NT2/D1 (cell line): ENCODE results near the gene FTO.

Experiments used
- SUZ12 ChIP-seq: IDR thresholded peaks from 2 replicates; pipeline ENCODE4 v1.6.1; 2011; ENCODE audit not compliant: insufficient read length, insufficient read depth; ENCODE audit errors: extremely low read depth
- YY1 ChIP-seq: IDR thresholded peaks from 2 replicates; pipeline ENCODE4 v1.6.1; 2011; ENCODE audit not compliant: insufficient read length, insufficient read depth

- no peak for TF ChIP-seq YY1
- no peak for TF ChIP-seq SUZ12
These were observed 359.4 kb downstream of the FTO start for GRCh38 chr16:54063279-54063773.
